Natural killer cell treated with Interleukin-12 subunit alpha and Interleukin-12 subunit beta and Interleukin-15 and Interleukin-18, amount 100 ng/mL, for 72 hours (primary cell): ENCODE data around the gene LDHB. TPM values are rescaled to one million over a fixed set of nuclear protein-coding genes. Genes with fewer than 3 reads are reported as not detected.
A peak's percentile ranks its signal among the peaks of the same experiment; 100 is the strongest.

Source experiments
- ATAC-seq, 2 donors: fragments of 150-1000 bp; cut with Tn5 transposase in 1 of 2; sonication (Bioruptor Pico), chemical (Tn5 transposase) in 1 of 2; 2 replicates each; pipeline ENCODE4 v1.10.0; 2021
- DNase-seq: peaks from one replicate; pipeline ENCODE4 v3.0.0; 2022; ENCODE audit warnings: low spot score
- H3K27ac Mint-ChIP-seq, 2 donors: 1 replicate in 1 of 2; 2 replicates in 1 of 2; pipeline ENCODE4 v1.8.0; 2022; ENCODE audit warnings: mixed read lengths in 2 of 2, mild to moderate bottlenecking in 1 of 2, moderate library complexity in 1 of 2
- H3K27me3 Mint-ChIP-seq, 2 donors: 1 replicate in 1 of 2; 2 replicates in 1 of 2; pipeline ENCODE4 v1.8.0; 2022; ENCODE audit warnings: mixed read lengths in 2 of 2
- H3K36me3 Mint-ChIP-seq: one replicate; pipeline ENCODE4 v1.8.0; 2022; ENCODE audit warnings: mixed read lengths
- H3K4me1 Mint-ChIP-seq, 2 donors: 1 replicate in 1 of 2; 2 replicates in 1 of 2; pipeline ENCODE4 v1.8.0; 2022; ENCODE audit warnings: low read depth in 2 of 2, mixed read lengths in 2 of 2, mild to moderate bottlenecking in 1 of 2
- H3K4me3 Mint-ChIP-seq: one replicate; pipeline ENCODE4 v1.8.0; 2022; ENCODE audit warnings: mixed read lengths
- H3K9me3 Mint-ChIP-seq: 2 replicates; pipeline ENCODE4 v1.8.0; 2022; ENCODE audit warnings: mixed read lengths
- total RNA-seq, 2 donors: library from RNA; stranded (reverse); gene quantifications; one replicate each; pipeline ENCODE4 v1.2.3, GENCODE V29; 2022

The LDHB gene
- 100 to 1,000 TPM; 590 to 705 TPM for total RNA-seq

GRCh38 chr12:21657326-21658077 is at the start of gene LDHB:
Gene LDHB (minus strand): TSS chr12:21657842. CDS start chr12:21654671, 3,171 bp downstream.
- ATAC-seq (peak; percentile 99), DNase-seq (peak; percentile 93)
- Mint-ChIP-seq H3K9me3 (no peaks in the 10 kb centered on the region), H3K4me1 (peaks cover 19 to 41% of the 10 kb centered on the region in 2 donors), H3K36me3 (peaks cover 31% of the 10 kb centered on the region), H3K4me3 (peak within 1 kb of the TSS; percentile 98), H3K27ac (peak within 1 kb of the TSS; percentile 92 to 98), H3K27me3 (no peaks in the 10 kb centered on the region)

DNA sequence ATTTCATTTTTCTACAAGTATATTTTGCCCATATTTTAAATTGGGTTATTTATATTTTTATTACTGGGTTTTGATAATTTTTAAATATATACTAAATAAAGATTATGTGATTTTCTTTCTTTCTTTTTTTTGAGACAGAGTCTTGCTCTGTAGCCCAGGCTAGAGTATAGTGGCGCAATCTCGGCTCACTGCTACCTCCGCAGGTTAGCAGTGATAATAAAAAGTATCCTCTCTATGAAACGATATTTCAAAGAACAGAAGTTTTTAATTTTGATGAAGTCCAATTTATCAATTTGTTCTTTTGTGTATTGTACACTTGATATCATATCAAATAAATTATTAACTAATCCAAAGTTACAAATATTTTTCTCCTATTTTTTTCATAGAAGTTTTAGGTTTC is 47.2 kb upstream of the LDHB start:
- no peaks in the 10 kb centered on the region for H3K9me3 Mint-ChIP-seq
- H3K4me1 Mint-ChIP-seq: no peaks in the 10 kb centered on the region
- no peak overlapping the region for H3K27ac Mint-ChIP-seq
- H3K4me3 Mint-ChIP-seq: no peak overlapping the region
- H3K36me3 Mint-ChIP-seq: no peaks in the 10 kb centered on the region
- DNase-seq (no peak), ATAC-seq (no peak)
- H3K27me3 Mint-ChIP-seq: peaks cover 9 to 12% of the 10 kb centered on the region in 2 donors

GRCh38 chr12:21699851-21700250 is 42.2 kb upstream of the LDHB start:
- ATAC-seq (no peak), DNase-seq (no peak)
- Mint-ChIP-seq H3K9me3 (no peaks in the 10 kb centered on the region), H3K4me1 (peaks cover 0 to 4% of the 10 kb centered on the region in 2 donors), H3K27me3 (peaks cover 5% of the 10 kb centered on the region in 2 donors), H3K36me3 (no peaks in the 10 kb centered on the region), H3K4me3 (no peak overlapping the region), H3K27ac (no peak overlapping the region)

DNA sequence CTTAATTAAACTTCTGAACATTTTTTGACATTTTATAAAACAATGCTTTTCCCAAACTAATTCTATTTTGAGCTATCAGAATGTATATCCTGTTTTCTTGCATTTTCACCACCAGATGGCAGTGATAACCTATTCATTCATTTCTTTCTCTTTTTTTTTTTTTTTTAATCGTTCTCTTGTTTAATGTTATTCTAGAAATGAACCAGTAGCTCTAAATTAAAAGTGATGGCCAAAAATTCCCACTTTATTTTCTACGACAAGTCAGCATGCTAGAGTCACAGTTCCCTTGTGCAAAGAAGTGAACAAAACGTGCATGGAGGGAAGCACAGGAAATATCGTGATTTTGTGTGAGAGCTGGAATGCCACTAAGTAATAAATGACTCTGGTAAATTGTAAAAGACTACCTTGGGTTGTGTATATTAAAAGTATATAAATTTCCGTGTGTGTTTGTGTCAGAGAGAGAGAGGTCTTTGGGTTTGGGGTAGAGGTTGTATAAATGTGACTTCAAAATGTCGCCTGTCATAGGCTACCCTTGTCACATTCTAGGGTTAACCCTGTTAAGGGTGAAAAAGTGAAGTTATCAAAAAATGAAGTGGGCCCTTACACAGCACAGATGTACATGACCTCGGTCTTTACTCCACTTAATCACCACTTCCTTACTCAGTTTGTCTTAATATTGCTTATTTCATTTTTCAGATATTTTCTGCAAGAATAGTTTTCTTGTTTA is 40.4 kb upstream of the LDHB start:
- Mint-ChIP-seq H3K27ac (no peak overlapping the region), H3K4me1 (peaks cover 0 to 4% of the 10 kb centered on the region in 2 donors), H3K9me3 (no peaks in the 10 kb centered on the region), H3K4me3 (no peak overlapping the region), H3K36me3 (no peaks in the 10 kb centered on the region), H3K27me3 (peaks cover 5% of the 10 kb centered on the region in 2 donors)
- DNase-seq (no peak), ATAC-seq (no peak)

DNA sequence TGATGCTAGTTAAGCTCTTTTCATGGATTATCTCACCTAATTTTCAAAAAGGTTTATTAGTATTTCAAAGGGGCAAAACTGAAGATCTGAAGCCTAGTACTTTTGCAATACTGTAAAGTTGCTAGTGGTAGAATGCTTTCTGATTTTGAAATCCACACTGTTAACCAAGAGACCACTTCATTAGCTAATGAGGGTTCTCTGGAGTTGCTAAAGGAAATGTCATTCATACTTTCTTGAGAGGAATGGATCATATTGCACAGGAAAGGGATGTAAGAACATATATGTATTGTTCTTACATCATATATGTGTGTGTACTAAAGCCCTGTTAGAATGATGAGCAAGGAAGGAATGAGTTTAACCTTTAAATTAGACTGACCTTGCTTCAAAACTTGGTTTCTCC is 39.0 kb upstream of the LDHB start:
- Mint-ChIP-seq H3K27ac (no peak overlapping the region), H3K4me3 (no peak overlapping the region), H3K9me3 (no peaks in the 10 kb centered on the region), H3K27me3 (peaks cover 5% of the 10 kb centered on the region in 2 donors), H3K4me1 (peaks cover 0 to 4% of the 10 kb centered on the region in 2 donors), H3K36me3 (no peaks in the 10 kb centered on the region)
- no peak for DNase-seq
- ATAC-seq: no peak

GRCh38 chr12:21695986-21696385 is 38.3 kb upstream of the LDHB start:
- DNase-seq: no peak
- Mint-ChIP-seq H3K9me3 (no peaks in the 10 kb centered on the region), H3K27me3 (peaks cover 3 to 5% of the 10 kb centered on the region in 2 donors), H3K36me3 (no peaks in the 10 kb centered on the region), H3K4me1 (peaks cover 0 to 4% of the 10 kb centered on the region in 2 donors), H3K27ac (no peak overlapping the region), H3K4me3 (no peak overlapping the region)
- ATAC-seq: no peak

DNA sequence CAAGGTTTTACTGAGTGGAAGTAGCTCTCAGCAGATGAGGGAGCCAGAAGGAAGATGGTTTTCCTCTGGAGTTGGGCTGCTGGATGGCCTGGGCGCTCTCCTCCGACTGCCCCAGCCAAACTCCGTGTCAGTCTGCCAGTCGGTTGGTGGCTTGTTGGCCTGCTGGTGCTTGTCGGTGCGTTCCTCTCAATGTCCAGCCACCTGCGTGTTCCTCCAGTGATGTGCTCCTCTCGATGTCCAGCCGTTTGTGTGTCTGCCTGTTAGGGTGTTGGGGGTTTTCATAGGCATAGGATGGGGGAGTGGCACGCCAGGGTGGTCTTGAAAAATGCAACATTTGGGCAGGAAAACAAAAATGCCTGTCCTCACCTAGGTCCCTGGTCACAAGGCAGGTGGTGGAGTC is 37.0 kb upstream of the LDHB start:
- H3K27me3 Mint-ChIP-seq: peaks cover 0 to 12% of the 10 kb centered on the region in 2 donors
- no peak overlapping the region for H3K27ac Mint-ChIP-seq
- no peaks in the 10 kb centered on the region for H3K9me3 Mint-ChIP-seq
- DNase-seq: no peak
- no peak overlapping the region for H3K4me3 Mint-ChIP-seq
- no peak for ATAC-seq
- no peaks in the 10 kb centered on the region for H3K36me3 Mint-ChIP-seq
- peaks cover 0 to 4% of the 10 kb centered on the region in 2 donors for H3K4me1 Mint-ChIP-seq

GRCh38 chr12:21691515-21691914 is 33.9 kb upstream of the LDHB start:
- DNase-seq (no peak), ATAC-seq (no peak)
- Mint-ChIP-seq H3K9me3 (peaks cover 6% of the 10 kb centered on the region), H3K27ac (no peak overlapping the region), H3K36me3 (peaks cover 5% of the 10 kb centered on the region), H3K4me1 (no peaks in the 10 kb centered on the region), H3K4me3 (no peak overlapping the region), H3K27me3 (peaks cover 5 to 15% of the 10 kb centered on the region in 2 donors)

DNA sequence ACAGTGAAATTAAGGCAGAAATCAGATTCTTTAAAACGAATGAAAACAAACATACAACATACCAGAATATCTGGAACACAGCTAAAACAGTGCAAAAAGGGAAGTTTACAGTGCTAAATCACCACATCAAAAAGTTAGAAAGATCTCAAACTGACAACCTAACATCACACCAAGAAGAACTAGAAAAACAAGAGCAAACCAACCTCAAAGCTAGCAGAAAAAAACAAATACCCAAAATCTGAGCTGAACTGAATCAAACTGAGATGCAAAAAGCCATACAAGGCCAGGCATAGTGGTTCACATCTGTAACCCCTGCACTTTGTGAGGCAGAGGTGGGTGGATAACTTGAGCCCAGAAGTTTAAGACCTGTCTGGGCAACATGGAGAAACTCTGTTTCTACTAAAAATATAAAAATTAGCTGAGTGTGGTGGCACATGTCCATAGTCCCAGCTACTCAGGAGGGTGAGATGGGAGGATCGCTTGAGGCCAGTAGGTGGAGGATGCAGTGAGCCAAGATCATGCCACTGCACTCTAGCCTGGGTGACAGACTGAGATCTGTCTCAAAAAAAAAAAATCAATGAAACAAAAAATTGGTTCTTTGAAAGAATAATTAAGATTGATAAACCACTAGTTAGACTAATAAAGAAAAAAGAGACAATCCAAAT is 33.2 kb upstream of the LDHB start:
- Mint-ChIP-seq H3K27me3 (peaks cover 5 to 15% of the 10 kb centered on the region in 2 donors), H3K4me1 (no peaks in the 10 kb centered on the region), H3K36me3 (peaks cover 5% of the 10 kb centered on the region), H3K27ac (no peak overlapping the region), H3K4me3 (no peak overlapping the region), H3K9me3 (peaks cover 6% of the 10 kb centered on the region)
- ATAC-seq (no peak), DNase-seq (no peak)

DNA sequence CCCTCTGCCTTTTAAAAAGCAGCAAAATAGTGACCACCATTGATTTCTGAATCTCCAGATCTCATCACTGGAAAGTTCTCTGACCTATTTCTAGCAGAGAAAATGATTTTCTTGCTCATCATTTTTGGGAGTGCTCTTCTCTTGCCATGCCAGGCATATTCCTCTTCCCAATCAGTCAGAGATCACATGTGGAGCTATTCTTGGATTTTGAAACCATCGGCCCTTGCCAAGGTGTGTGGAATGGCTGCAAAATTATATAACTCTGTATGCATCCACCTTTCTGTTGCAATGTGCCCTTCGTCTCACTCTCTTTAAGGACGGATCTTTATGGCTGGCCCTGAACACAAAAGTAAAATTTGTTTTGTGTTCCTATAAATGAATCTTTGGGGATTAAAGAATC is 25.5 kb upstream of the LDHB start:
- H3K27me3 Mint-ChIP-seq: peaks cover 0 to 9% of the 10 kb centered on the region in 2 donors
- ATAC-seq: no peak
- no peak overlapping the region for H3K4me3 Mint-ChIP-seq
- H3K9me3 Mint-ChIP-seq: no peaks in the 10 kb centered on the region
- no peaks in the 10 kb centered on the region for H3K4me1 Mint-ChIP-seq
- DNase-seq: no peak
- no peaks in the 10 kb centered on the region for H3K36me3 Mint-ChIP-seq
- H3K27ac Mint-ChIP-seq: no peak overlapping the region

DNA sequence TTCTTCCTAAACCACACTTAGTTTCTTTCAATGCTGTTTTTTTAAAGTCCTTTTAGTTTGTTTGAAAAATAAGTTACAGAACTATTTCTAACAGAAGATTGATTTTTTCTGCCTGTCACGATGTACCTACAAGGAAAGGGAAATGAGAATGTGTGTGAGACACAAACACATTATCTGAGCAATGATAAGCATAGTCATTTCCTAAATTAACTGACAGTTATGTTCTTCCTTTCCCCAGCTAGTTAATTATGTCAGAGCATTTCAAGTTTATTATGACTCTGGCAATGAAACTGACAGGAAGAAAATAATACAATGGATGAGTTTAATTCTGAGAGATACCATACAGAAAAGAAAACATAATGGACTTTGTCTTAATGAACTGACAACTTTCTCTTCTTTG is 21.3 kb upstream of the LDHB start:
- Mint-ChIP-seq H3K9me3 (no peaks in the 10 kb centered on the region), H3K4me1 (no peaks in the 10 kb centered on the region), H3K27ac (peak overlapping the region in 1 of 2 donors; percentile 4), H3K4me3 (no peak overlapping the region), H3K27me3 (peaks cover 10 to 12% of the 10 kb centered on the region in 2 donors), H3K36me3 (no peaks in the 10 kb centered on the region)
- DNase-seq (no peak), ATAC-seq (no peak)

DNA sequence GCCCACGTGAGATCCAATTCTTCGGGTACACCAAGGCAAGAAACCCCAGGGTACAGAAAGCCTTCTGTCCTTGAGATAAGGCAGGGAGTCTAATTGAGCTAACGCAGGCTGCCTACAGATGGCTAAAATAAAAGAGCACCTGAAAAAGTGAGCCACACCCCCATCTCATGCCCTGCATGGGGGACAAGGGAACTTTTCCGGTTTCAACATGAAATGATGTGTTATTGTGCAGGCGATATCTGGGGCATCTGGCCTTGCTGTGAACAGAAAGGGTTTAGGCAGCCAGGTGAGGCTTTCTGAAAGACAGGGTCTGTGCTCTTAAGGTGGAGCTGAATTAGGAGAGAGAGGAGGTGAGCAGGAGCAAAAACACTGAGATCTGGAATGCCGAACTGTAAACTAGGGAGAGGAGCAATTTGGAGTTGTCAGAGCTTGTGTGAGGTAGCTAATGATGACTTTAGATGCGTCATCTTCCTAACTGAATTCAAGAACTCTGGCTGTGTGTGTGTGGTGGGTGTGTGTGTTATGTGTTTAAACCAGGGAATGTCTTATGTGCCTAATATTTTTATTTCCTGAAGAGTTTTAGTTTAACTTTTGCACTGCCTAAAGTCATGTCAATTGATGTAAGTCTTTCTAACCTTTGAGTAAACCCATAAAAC is 20.1 kb upstream of the LDHB start:
- H3K4me1 Mint-ChIP-seq: no peaks in the 10 kb centered on the region
- no peak for ATAC-seq
- H3K9me3 Mint-ChIP-seq: no peaks in the 10 kb centered on the region
- peaks cover 6 to 12% of the 10 kb centered on the region in 2 donors for H3K27me3 Mint-ChIP-seq
- H3K4me3 Mint-ChIP-seq: no peak overlapping the region
- no peak overlapping the region for H3K27ac Mint-ChIP-seq
- DNase-seq: no peak
- H3K36me3 Mint-ChIP-seq: no peaks in the 10 kb centered on the region

DNA sequence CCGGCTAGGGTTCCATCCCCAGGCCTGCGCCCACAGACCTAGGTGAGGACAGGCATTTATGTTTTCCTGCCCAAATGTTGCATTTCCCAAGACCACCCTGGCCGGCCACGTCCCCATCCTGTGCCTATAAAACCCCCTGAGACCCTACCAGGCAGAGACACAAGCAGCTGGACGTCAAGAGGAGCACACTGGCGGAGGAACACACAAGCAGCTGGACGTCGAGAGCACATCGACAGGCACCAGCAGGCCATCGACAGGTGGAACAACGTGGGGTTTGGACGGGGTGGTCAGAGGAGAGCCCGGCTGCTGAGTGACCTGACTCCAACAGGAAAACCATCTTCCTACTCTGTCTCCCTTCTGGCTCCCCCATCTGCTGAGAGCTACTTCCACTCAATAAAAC is 19.6 kb upstream of the LDHB start:
- H3K4me3 Mint-ChIP-seq: no peak overlapping the region
- no peak for DNase-seq
- H3K27me3 Mint-ChIP-seq: peaks cover 7 to 12% of the 10 kb centered on the region in 2 donors
- no peaks in the 10 kb centered on the region for H3K9me3 Mint-ChIP-seq
- H3K36me3 Mint-ChIP-seq: no peaks in the 10 kb centered on the region
- ATAC-seq: no peak
- H3K4me1 Mint-ChIP-seq: no peaks in the 10 kb centered on the region
- H3K27ac Mint-ChIP-seq: no peak overlapping the region
